GM23338 (cell line): ENCODE results near the gene UGP2. TPM values are rescaled to one million over a fixed set of nuclear protein-coding genes. Genes with fewer than 3 reads are reported as not detected.
A peak's percentile ranks its signal among the peaks of the same experiment; 100 is the strongest.

Experiments
- ATAC-seq: fragments of 200-7000 bp; cut with Tn5 transposase; 3 replicates; pipeline ENCODE4 v1.9.1; 2020
- DNase-seq: peaks from one replicate; pipeline ENCODE4 v3.0.0-alpha.2; 2015; ENCODE audit warnings: low spot score
- H2AFZ ChIP-seq: fragments of 200-600 bp; sonication (generic); 2 replicates; pipeline ENCODE4 v1.8.0; 2016; ENCODE audit warnings: antibody characterized with exemption, mild to moderate bottlenecking, moderate library complexity
- H3F3A ChIP-seq: fragments of 200-600 bp; sonication (generic); replicated peaks from 2 replicates; pipeline ENCODE4 v1.8.0; 2017; ENCODE audit warnings: antibody characterized with exemption, mixed run types, low read depth
- H3K27ac ChIP-seq: fragments of 200-600 bp; sonication (generic); 2 replicates; pipeline ENCODE4 v1.6.1; 2016; ENCODE audit warnings: low read depth
- H3K27me3 ChIP-seq: fragments of 200-600 bp; sonication (generic); 2 replicates; pipeline ENCODE4 v1.8.0; 2016; ENCODE audit warnings: mild to moderate bottlenecking, mixed run types, moderate library complexity; ENCODE audit not compliant: insufficient read depth
- H3K36me3 ChIP-seq: fragments of 200-600 bp; sonication (generic); 2 replicates; pipeline ENCODE4 v1.8.0; 2016; ENCODE audit warnings: mild to moderate bottlenecking; ENCODE audit not compliant: insufficient read depth
- H3K4me1 ChIP-seq: fragments of 200-600 bp; sonication (generic); 2 replicates; pipeline ENCODE4 v1.8.0; 2016; ENCODE audit warnings: mild to moderate bottlenecking, moderate library complexity; ENCODE audit not compliant: insufficient read depth
- H3K4me2 ChIP-seq: fragments of 200-600 bp; sonication (generic); 2 replicates; pipeline ENCODE4 v1.7.1; 2017; ENCODE audit warnings: mixed run types
- H3K4me3 ChIP-seq: fragments of 200-600 bp; sonication (generic); 2 replicates; pipeline ENCODE4 v1.6.1; 2016; ENCODE audit warnings: mixed run types
- H3K79me2 ChIP-seq: fragments of 200-600 bp; sonication (generic); replicated peaks from 2 replicates; pipeline ENCODE4 v1.8.0; 2017; ENCODE audit warnings: mild to moderate bottlenecking; ENCODE audit not compliant: insufficient read depth
- H3K9me2 ChIP-seq: fragments of 200-600 bp; sonication (generic); 2 replicates; pipeline ENCODE4 v1.8.0; 2017; ENCODE audit not compliant: insufficient read depth
- H4K20me1 ChIP-seq: fragments of 200-600 bp; sonication (generic); replicated peaks from 2 replicates; pipeline ENCODE4 v1.8.0; 2017; ENCODE audit warnings: mild to moderate bottlenecking; ENCODE audit not compliant: insufficient read depth
- H3K27ac Mint-ChIP-seq: 2 replicates; pipeline ENCODE4 v1.8.0; 2020; ENCODE audit warnings: inconsistent platforms, mild to moderate bottlenecking, moderate library complexity, mixed read lengths
- H3K27me3 Mint-ChIP-seq: 3 replicates; pipeline ENCODE4 v1.8.0; 2022; ENCODE audit warnings: low read depth, mild to moderate bottlenecking, moderate library complexity, mixed read lengths, inconsistent platforms; ENCODE audit not compliant: insufficient read depth, poor library complexity
- H3K36me3 Mint-ChIP-seq: 3 replicates; pipeline ENCODE4 v1.8.0; 2021; ENCODE audit warnings: low read depth, mild to moderate bottlenecking, inconsistent platforms, moderate library complexity, mixed read lengths
- H3K4me1 Mint-ChIP-seq: 3 replicates; pipeline ENCODE4 v1.8.0; 2020; ENCODE audit warnings: mild to moderate bottlenecking, inconsistent platforms, mixed read lengths
- H3K4me3 Mint-ChIP-seq: 3 replicates; pipeline ENCODE4 v1.8.0; 2021; ENCODE audit warnings: moderate library complexity, mild to moderate bottlenecking, inconsistent platforms, mixed read lengths
- H3K9me3 Mint-ChIP-seq: 3 replicates; pipeline ENCODE4 v1.8.0; 2020; ENCODE audit warnings: moderate library complexity, mild to moderate bottlenecking, inconsistent platforms, mixed read lengths
- CREB1 ChIP-seq: fragments of 250-450 bp; sonication (Bioruptor Pico); IDR thresholded peaks from 2 replicates; pipeline ENCODE4 v1.5.0; 2020; ENCODE audit warnings: low read depth, mild to moderate bottlenecking, moderate library complexity
- CTCF ChIP-seq, 2 experiments: fragments of 200-600 bp in 1 of 2; sonication (generic) in 1 of 2; conservative IDR thresholded peaks; 2 replicates each; pipeline versions ENCODE4 v1.5.1 to v1.6.1; 2016 to 2017; ENCODE audit warnings: antibody characterized with exemption in 2 of 2, low read depth in 2 of 2, mild to moderate bottlenecking in 2 of 2, moderate library complexity in 1 of 2
- ETS1 ChIP-seq: IDR thresholded peaks from 2 replicates; pipeline ENCODE4 v1.6.1; 2016; ENCODE audit warnings: antibody characterized with exemption
- EZH2 ChIP-seq: fragments of 200-600 bp; sonication (generic); IDR thresholded peaks from one replicate; pipeline ENCODE4 v1.8.0; 2017; ENCODE audit warnings: antibody characterized with exemption, mild to moderate bottlenecking, low read depth; ENCODE audit not compliant: unreplicated experiment
- EZH2phosphoT487 ChIP-seq: fragments of 200-600 bp; sonication (generic); IDR thresholded peaks from one replicate; pipeline ENCODE4 v1.8.1; 2018; ENCODE audit warnings: antibody characterized with exemption; ENCODE audit not compliant: unreplicated experiment
- JUNB ChIP-seq: IDR thresholded peaks from one replicate; pipeline ENCODE4 v1.6.1; 2016; ENCODE audit warnings: antibody characterized with exemption; ENCODE audit not compliant: unreplicated experiment
- NANOG ChIP-seq: IDR thresholded peaks from 2 replicates; pipeline ENCODE4 v1.6.1; 2016; ENCODE audit warnings: antibody characterized with exemption, borderline replicate concordance
- POLR2AphosphoS5 ChIP-seq: IDR thresholded peaks from 2 replicates; pipeline ENCODE4 v1.6.1; 2016; ENCODE audit warnings: antibody characterized with exemption, low read depth
- REST ChIP-seq: IDR thresholded peaks from one replicate; pipeline ENCODE4 v1.6.1; 2018; ENCODE audit warnings: antibody characterized with exemption; ENCODE audit not compliant: unreplicated experiment
- STAT1 ChIP-seq: IDR thresholded peaks from one replicate; pipeline ENCODE4 v1.6.1; 2016; ENCODE audit warnings: antibody characterized with exemption; ENCODE audit not compliant: unreplicated experiment
- ZNF114 ChIP-seq: fragments of 250-450 bp; sonication (Bioruptor Pico); IDR thresholded peaks from 2 replicates; pipeline ENCODE4 v1.5.0; 2020; ENCODE audit warnings: mild to moderate bottlenecking, moderate library complexity
- ZNF331 ChIP-seq: fragments of 250-450 bp; sonication (Bioruptor Pico); IDR thresholded peaks from 2 replicates; pipeline ENCODE4 v1.5.0; 2020; ENCODE audit warnings: low read depth, mild to moderate bottlenecking, moderate library complexity
- ZNF462 ChIP-seq: fragments of 250-450 bp; sonication (Bioruptor Pico); IDR thresholded peaks from 2 replicates; pipeline ENCODE4 v1.5.0; 2020; ENCODE audit warnings: mild to moderate bottlenecking, moderate library complexity
- polyA plus RNA-seq: library from polyadenylated mRNA; unstranded; fragments of >200 nt; fragmentation: Nextera tagmentation; extraction: Ambion mirVana; gene quantifications from 2 replicates; pipeline ENCODE4 v1.2.1, GENCODE V29; 2016
- total RNA-seq: library from RNA; depleted of rRNA; stranded (reverse); fragments of >200 nt; shearing (Covaris generic); gene quantifications from 2 replicates; pipeline ENCODE4 v1.2.3, GENCODE V29; 2014

The UGP2 gene
- total and polyA plus RNA-seq, 2 experiments from 2014 or later: 744 to 943 TPM

GRCh38 chr2:63865159-63865799, 23.6 kb downstream of the UGP2 start:
- no peaks in the 10 kb centered on the region for H3K27me3 ChIP-seq
- peak overlapping the region; percentile 78 for H3K27ac Mint-ChIP-seq
- 0 out of 2 replicates have a peak overlapping the region, but pooled peaks have one; percentile 10 for H3K4me2 ChIP-seq
- H3K9me2 ChIP-seq: no peaks in the 10 kb centered on the region
- peaks cover 49% of the 10 kb centered on the region for H3K36me3 ChIP-seq
- ATAC-seq (no peak; the same call in 2 of the 3 replicates), DNase-seq (no peak)
- H2AFZ ChIP-seq: no peak overlapping the region
- no peak overlapping the region; the same call in 1 of the 2 replicates for H3K27ac ChIP-seq
- H3K36me3 Mint-ChIP-seq: peaks cover 87% of the 10 kb centered on the region
- H3K27me3 Mint-ChIP-seq: no peaks in the 10 kb centered on the region
- peaks cover 55% of the 10 kb centered on the region for H3K4me1 Mint-ChIP-seq
- TF ChIP-seq REST (no peak), EZH2 (no peak), EZH2phosphoT487 (no peak), CREB1 (CRISPR knock-in tag) (no peak), ZNF331 (no peak), ETS1 (no peak), JUNB (no peak), ZNF462 (CRISPR knock-in tag) (no peak), STAT1 (no peak), ZNF114 (no peak), POLR2AphosphoS5 (no peak), NANOG (no peak), CTCF (conservative IDR thresholded peaks at IDR 0.05; ENCODE audit: low read depth in 2 of 2) (no peak)
- H3F3A ChIP-seq: 0 out of 2 replicates have a peak, but pooled peaks cover 6% of the 10 kb centered on the region
- H4K20me1 ChIP-seq: peaks cover 61% of the 10 kb centered on the region
- peaks cover 100% of the 10 kb centered on the region for H3K79me2 ChIP-seq
- H3K4me3 Mint-ChIP-seq: no peak overlapping the region; the same call in 2 of the 3 replicates
- no peaks in the 10 kb centered on the region for H3K9me3 Mint-ChIP-seq
- peaks cover 40% of the 10 kb centered on the region for H3K4me1 ChIP-seq
- H3K4me3 ChIP-seq: no peak overlapping the region
